HCEC 1CT (cell line): ENCODE measurements around the gene UBE2F.

Source experiments
- DNase-seq: peaks from one replicate; pipeline ENCODE4 v3.0.0-alpha.2; 2017

UBE2F gene

GRCh38 chr2:238082827-238083226 is 116.0 kb downstream of the UBE2F start:
- no peak for DNase-seq

DNA sequence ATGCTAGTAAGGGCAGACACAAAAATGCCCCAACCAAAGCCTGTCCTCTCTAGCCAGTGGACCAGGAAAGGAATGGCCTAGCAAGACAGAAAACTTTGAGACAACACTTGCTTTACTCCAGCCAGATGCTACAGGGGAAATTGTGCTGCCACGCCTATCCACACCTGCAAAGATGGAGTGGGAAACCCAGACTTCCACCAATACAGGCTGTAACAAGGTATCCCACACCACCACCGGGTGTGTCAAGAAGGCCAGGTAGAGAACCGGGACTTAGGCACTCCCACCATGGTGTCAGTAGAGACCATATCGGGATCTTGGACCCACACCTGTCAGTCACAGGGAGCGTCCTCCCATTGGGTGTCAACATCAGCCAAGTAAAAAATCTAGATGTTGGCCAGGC is 117.1 kb downstream of the UBE2F start:
- no peak for DNase-seq

DNA sequence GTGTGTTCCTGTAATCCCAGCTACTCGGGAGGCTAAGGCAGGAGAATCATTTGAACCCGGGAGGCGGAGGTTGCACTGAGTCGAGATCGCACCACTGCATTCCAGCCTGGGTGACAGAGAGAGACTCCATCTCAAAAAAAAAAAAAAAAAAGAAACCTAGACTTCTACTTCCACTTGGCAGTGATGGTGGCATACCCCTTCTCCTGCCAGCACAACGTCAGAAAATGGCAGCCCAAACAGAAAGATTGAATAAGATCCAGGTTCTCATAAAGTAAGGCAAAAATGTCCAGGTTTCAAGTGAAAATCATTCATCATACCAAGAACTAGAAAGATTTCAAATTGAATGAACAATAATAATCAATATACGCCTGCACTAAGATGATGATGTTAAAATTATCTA is 117.9 kb downstream of the UBE2F start:
- DNase-seq = no peak

DNA sequence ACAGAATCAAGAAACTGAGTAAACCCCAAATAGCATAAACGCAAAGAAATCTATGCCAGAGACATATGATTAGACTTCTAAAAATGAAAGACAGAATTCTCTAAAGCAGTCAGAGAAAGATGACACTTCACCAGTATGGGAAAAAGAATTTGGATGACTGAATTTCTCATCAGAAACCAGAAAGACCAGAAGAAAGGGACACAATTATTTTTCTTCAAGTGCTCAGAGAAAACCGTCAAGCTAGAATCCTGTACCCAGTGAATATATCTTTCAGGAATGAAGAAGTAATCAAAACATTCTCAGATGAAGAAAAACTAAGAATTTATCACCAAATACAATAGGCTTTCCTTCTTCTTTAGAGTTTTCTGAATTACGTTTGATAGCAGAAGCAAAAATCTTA is 119.1 kb downstream of the UBE2F start:
- no peak for DNase-seq

GRCh38 chr2:238087211-238087610 is 120.4 kb downstream of the UBE2F start:
- no peak for DNase-seq

DNA sequence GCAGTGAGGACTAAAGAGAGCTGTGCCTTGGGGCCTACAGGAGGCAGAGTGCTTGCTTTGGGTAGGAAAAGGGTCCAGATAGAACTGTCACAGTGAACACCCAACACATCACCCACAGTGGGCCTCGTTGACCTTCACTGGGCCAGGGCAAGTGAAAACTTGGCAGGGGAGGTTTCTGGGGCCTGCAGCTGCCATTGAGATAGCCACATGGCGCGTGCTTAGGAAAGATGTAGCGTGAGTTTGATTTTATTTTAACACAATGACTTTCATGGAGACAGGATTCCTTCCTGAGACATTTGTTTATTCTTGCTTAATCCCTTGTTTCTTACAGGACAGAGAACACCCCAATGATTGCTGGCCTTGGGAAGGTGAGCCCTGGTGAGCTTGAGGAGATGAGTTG is 124.1 kb downstream of the UBE2F start:
- DNase-seq = no peak

DNA sequence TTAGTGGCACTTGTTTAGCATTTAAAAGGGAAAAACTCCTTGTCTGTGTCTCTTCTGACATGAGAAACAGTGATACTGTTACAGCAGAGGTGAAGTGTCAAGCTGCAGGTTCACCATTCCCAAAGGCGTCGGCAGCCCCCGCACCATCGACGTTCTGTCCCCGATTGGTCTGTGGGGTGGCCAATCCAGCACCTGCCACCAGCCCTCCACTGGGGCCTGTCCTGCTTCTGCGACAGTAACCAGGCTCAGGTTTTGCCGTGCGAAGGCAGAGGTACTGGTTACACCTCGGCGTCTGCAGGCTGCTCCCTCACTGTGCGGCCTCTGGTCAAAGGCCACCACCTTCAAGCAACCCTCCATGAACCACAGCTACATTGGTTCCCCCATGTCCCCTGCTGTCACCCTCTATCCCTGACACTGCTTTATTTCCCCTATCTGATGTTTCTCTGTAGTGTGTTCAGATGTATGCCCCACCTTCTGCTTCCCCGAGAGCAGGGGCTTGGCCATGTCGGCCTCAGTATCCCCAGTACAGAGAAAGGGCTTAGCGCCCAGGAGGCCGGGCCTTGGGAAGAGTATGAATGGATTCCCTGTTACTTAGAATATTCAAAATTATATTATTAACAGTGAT is 124.7 kb downstream of the UBE2F start:
- no peak for DNase-seq
